ENCODE measurements around the gene FASLG.
"Not testable (repeated sequence)": the region's sequence is repeated elsewhere in the genome, so short reads cannot be mapped to it uniquely, and the experiment has no call there.

Gene FASLG

GRCh38 chr1:172688428-172689085 is 29.7 kb downstream of the FASLG start:
- DNase-seq, result not testable (repeated sequence)

GRCh38 chr1:172690925-172691324 is 32.0 kb downstream of the FASLG start:
- not testable (repeated sequence) for DNase-seq

GRCh38 chr1:172697534-172698002 is 38.7 kb downstream of the FASLG start:
- DNase-seq, result no peak

- no peak for DNase-seq
Measured at GRCh38 chr1:172698224-172698623, 39.3 kb downstream of the FASLG start.

- no peak for DNase-seq
Measured at GRCh38 chr1:172699111-172699510, 40.2 kb downstream of the FASLG start.

GRCh38 chr1:172699695-172700227 is 40.9 kb downstream of the FASLG start:
- DNase-seq, result no peak

- no peak for DNase-seq
Measured at GRCh38 chr1:172700556-172700955, 41.7 kb downstream of the FASLG start.

- DNase-seq, result no peak
Measured at GRCh38 chr1:172704001-172704400, 45.1 kb downstream of the FASLG start.

GRCh38 chr1:172704420-172705210 is 45.7 kb downstream of the FASLG start:
- DNase-seq, result no peak

GRCh38 chr1:172708452-172708851 is 49.5 kb downstream of the FASLG start:
- peak; percentile 4 for DNase-seq

- no peak for DNase-seq
Measured at GRCh38 chr1:172711558-172711957, 52.7 kb downstream of the FASLG start.

GRCh38 chr1:172713466-172713865 is 54.6 kb downstream of the FASLG start:
- no peak for DNase-seq
